ENCODE results near the gene TMPRSS11B. TPM values are rescaled to one million over a fixed set of nuclear protein-coding genes. Genes with fewer than 3 reads are reported as not detected.
"Not testable (repeated sequence)": the region's sequence is repeated elsewhere in the genome, so short reads cannot be mapped to it uniquely, and the experiment has no call there.

Gene TMPRSS11B, protein sequence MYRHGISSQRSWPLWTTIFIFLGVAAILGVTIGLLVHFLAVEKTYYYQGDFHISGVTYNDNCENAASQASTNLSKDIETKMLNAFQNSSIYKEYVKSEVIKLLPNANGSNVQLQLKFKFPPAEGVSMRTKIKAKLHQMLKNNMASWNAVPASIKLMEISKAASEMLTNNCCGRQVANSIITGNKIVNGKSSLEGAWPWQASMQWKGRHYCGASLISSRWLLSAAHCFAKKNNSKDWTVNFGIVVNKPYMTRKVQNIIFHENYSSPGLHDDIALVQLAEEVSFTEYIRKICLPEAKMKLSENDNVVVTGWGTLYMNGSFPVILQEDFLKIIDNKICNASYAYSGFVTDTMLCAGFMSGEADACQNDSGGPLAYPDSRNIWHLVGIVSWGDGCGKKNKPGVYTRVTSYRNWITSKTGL
- total RNA-seq: not detected in 2 replicates

DNA sequence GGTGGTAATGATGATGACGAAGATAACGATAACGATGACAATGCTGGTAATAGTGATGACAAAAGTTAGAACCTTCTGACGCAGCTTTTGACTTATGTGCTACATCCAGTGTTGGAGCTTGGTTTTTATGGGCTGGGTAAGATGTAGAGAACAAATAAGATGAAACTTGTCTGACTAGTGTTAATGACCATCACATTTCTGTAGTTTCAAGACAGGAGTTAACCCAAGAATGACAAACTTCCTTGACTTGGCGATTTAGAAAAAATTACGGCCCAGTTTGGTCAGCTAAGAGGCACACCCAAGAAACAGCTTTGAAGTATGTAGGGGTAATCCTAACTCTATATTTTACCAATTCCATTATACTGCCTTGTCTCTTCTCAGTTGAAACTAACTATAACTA is at the start of gene TMPRSS11B:
TMPRSS11B (minus strand) TSS at position 101 of the 400 bp plus-strand sequence. CDS start 136 bp downstream, outside the sequence.
- no peak for DNase-seq (ENCODE audit: extremely low read depth, low read depth, low spot score)

DNA sequence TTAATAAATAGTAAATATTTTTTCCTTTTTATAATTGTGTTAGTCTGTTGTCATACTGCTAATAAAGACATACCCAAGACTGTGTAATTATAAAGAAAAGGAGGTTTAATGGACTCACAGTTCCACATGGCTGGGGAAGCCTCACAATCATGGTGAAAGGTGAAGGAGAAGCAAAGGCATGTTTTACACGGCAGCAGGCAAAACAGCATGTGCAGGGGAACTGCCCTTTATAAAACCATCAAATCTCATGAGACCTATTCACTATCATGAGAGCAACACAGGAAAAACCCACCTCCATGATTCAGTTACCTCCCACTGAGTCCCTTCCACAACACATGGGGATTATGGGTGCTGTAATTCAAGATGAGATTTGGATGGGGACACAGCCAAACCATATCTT is 45.8 kb upstream of the TMPRSS11B start:
- DNase-seq (ENCODE audit: extremely low read depth, low read depth, low spot score): no peak

DNA sequence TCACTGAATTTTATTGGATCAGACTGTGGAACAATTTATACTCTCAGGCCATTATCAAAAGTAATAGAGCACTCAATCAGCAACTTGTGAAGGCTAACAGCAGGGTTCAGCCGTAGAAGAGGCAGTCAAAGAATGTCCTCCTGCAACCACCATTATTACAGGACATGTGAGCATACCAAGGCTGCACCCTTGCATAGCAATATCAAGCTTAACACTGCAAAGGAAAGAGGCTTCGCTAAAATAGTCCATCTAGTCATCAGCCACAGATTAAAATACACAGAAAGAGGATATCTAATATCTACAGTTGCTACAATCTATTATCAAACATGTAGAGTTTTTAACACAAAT is 42.9 kb upstream of the TMPRSS11B start:
- no peak for DNase-seq (ENCODE audit: extremely low read depth, low read depth, low spot score)

DNA sequence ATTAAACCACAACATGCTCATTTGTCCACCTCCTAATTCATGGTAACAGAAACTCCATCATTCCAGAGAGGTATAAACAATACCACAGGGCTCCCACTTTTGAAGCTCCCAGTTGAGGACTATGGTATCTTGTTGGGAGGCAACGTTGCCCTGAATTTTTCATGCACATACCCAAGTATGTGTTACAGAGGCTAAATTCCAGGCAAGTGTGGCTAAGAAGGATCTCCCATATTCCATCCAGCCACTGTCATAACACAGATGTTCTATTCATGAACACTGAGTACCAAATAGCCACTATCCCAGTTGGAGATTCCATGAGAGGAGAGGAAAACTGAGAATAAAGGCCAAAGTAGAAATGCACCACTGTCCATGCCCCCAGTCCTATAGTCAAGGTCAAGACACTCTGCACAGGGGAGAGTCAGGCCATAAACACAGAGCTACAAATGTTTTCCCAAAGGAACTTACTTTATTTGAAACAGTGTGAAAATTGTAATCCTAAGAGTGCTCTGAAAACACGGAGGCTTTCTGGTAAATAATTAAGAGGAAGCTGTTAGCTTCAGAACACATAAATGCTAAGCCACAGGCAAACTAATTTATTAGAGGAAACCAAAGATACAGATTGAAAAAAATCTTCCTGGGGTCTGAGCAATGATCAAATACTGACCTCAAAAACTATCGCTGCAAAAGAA is 42.4 kb upstream of the TMPRSS11B start:
- no peak for DNase-seq (ENCODE audit: extremely low read depth, low read depth, low spot score)

DNA sequence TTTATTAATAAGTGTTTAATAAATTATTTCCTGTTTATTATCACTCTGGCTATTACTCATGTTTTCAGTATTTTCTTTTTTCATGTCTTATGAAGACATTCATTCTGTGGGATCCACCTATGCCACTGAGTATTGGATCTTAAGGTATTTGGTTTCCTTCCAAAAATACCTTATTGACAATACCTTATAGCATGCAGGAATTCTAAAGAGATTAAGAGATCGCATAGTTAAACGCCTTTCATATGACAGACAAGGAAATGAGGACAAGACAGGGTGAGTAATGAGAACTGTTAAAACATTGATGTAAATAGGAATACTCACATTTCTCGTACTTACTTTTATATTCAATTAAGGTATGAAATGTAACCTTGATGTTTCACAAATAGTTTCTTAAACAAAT is 38.2 kb upstream of the TMPRSS11B start:
- no peak for DNase-seq (ENCODE audit: extremely low read depth, low read depth, low spot score)

DNA sequence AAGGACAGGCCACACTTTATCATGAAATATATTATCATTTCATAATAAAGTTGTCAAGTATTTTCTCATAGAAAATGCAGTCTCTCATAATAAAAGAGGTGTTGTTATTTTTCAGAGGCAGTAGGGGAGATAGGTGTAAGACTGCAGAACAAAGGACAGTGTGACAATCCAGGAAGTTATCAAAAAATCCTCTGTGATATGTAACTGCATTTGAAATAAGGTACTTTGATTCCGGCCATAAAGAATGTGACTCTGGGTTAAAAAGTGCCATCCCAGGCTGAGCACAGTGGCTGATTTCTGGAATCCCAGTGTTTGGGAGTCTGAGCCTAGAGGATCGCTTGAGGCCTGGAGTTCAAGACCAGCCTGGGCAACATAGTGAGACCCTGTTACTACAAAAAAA is 37.6 kb upstream of the TMPRSS11B start:
- DNase-seq (ENCODE audit: extremely low read depth, low read depth, low spot score): no peak

DNA sequence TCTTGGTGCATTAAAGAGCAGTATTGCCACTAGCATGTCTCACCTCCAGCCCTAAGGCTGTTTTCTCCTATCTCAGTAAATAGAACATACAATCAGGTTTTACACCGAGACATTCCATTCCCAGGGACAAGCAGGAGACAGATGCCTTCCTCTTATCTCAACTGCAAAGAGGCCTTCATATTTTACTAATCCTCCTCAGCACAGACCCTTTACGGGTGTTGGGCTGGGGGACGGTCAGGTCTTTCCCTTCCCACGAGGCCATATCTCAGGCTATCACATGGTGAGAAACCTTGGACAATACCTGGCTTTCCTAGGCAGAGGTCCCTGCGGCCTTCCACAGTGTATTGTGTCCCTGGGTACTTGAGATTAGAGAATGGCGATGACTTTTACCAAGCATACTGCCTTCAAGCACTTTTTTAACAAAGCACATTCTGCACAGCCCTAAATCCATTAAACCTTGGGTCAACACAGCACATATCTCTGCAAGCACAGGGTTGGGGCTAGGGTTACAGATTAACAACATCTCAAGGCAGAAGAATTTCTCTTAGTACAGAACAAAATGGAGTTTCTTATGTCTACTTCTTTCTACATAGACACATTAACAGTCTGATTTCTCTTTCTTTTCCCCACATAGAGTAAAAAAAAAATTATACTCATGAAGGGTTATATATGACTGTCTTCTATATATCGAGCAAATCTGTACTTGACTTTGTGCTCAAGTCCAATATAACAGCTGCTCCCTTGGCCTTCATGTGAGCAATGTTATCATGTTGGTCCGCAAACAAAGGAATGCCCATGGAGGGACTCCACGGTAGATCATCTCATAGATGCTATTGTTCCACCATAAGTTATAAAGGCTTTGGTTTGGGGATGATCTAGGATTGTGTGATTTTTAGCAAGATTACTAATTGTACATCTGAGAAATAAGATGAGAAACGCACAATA is 36.6 kb upstream of the TMPRSS11B start:
- not testable (repeated sequence) for DNase-seq (ENCODE audit: extremely low read depth, low read depth, low spot score)

DNA sequence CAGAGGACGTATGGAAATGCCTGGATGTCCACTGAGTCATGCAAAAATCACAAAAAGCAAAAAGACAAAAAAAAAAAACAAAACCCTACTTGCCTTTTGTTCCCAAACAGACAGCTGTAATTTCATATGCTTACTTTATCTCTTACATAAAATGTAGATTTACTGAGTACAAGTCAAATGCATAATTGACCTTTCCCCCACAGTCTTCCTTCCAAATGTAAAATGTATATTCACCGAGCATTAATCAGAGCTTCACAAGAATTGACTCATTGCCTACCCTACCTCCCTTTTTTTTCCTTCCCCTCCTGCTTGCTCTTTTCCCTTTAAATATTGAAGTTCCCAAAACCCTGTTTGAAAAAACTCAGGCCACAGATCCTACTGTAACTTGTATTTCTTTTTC is 32.5 kb upstream of the TMPRSS11B start:
- no peak for DNase-seq (ENCODE audit: extremely low read depth, low read depth, low spot score)

DNA sequence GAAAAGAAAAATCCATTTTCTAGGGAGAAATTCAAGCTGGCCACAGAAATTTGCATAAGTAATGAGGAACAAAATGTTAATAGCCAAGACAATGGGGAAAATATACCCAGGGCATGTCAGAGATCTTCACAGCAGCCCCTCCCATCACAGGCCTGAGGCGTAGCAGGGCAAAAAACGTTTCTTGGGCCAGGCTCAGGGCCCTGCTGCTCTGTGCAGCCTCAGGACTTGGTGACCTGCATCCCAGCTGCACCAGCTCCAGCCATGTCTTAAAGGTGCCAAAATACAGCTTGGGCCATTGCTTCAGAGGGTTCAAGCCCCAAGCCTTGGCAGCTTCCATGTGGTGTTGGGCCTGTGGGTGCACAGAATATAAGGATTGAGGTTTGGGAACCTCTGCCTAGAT is 32.1 kb upstream of the TMPRSS11B start:
- no peak for DNase-seq (ENCODE audit: extremely low read depth, low read depth, low spot score)

DNA sequence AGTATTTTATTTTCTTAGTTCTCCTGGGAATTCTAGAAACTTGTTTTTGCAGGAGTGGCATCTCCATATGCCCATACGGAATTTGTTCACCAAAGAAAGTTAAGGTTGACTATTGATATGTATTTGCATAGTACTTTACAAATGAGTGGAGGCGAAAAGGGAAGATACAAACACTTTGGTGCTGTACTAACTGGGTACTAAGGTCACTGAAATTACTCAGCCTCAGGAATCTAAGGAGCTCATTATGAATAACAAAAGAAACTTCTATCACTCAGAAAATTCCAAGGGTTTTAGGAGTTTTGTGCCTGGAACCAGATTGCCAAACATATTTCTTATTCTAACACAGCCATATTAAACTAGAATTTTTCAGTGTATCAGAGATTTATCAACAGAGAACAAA is 27.4 kb upstream of the TMPRSS11B start:
- no peak for DNase-seq (ENCODE audit: extremely low read depth, low read depth, low spot score)

DNA sequence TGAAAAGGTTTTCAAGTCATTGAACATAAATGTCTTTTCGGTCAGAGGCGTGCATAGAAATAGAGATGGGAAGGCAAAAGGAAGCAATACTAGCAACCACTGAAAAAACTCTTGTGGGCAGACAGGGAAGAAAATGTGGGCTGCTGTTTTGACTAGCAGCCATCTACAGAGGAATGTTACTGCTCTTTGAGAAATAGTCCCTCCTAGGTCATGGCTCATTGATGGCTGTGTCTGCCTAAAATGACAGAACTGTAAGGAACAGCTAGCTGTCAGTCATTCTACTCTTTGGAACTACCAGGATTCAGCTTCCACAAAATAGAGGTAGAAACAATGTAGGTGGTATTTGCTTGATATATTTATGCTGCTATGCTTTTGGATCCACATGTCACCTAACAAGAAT is 26.9 kb upstream of the TMPRSS11B start:
- no peak for DNase-seq (ENCODE audit: extremely low read depth, low read depth, low spot score)

DNA sequence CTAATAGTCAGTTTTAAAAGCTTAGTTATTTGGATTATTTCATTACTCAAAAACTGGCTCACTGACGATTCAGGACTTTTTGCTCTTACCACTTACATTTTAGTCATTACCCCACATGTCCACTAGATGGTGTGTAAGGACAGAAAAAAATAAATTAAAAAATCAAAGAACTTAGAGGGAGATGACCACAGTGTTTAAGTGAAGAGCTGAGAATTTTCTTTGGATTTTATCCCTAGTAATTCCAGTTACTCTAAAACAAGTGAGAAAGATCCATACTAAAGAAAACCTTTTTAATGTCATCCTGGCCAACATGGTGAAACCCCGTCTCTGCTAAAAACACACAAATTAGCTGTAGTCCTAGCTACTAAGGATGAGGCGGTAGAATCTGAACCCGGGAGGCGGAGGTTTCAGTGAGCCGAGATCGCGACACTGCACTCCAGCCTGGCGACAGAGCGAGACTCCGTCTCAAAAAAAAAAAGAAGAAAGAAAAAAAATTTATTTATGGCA is 26.4 kb upstream of the TMPRSS11B start:
- DNase-seq (ENCODE audit: extremely low read depth, low read depth, low spot score): peak; percentile 23

DNA sequence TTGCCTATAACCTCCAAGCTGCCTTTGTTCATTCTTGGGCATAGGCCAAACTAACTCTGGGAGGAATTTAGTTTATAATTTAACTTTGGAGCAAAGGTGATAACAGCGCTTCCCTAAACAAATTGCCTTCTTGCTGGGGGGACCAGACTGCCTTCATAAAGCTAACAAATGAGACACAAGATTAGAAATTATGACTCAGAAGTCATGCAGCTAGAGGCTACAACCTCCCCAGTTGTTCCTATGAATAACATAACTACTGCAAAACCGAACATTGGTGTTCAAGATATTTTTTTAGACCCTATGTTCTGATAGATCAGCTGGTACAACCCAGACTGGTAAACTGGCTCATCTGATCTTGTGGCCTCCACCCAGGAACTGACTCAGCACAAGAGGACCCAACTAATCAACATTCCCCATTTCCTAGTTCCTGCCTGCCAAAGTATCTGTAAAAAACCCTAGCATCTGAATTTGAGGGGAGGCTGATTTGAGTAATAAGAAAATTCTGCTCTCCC is 22.0 kb upstream of the TMPRSS11B start:
- no peak for DNase-seq (ENCODE audit: extremely low read depth, low read depth, low spot score)

DNA sequence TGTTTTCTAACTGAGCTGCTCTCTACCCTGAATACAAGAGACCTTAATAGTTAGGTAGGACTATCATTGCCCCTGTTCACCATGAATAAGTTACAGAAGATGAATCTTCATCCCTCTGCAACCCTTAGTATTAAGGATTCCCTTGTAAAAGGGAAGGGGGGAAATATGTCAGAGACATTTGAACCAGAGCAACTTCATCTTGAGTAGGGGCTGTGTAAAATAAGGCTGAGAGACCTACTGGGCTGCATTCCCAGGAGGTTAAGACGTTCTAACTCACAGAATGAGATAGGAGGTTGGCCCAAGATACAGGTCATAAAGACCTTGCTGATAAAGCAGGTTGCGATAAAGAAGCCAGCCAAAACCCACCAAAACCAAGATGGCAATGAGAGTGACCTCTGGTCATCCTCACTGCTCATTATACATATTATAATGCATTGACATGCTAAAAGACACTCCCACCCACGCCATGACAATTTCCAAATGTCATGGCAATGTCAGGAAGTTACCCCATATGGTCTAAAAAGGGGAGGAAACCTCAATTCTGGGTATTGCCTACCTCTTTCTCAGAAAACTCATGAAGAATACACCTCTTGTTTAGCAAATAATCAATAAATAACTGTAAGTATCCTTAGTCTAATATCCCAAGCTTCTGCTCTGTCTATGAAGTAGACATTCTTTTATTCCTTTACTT is 19.5 kb upstream of the TMPRSS11B start:
- DNase-seq (ENCODE audit: extremely low read depth, low read depth, low spot score): no peak

DNA sequence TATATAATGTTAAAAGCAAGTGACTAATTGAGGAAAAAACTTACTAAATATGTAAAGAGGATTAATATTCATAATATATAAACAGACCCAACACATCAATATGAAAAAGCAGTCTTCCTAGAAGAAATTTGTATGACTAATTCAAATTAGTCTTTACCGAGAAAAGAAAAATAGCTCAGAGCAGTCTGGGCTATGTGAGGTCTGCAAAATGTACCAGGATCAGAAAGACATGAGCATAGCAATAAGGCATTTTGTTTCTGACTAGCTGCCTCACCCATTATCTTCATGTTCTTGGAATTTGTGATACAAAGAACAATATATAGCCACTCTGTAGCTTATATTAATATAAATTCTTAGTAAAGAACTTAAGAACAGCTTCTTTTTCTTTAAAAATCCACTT is 13.7 kb upstream of the TMPRSS11B start:
- no peak for DNase-seq (ENCODE audit: extremely low read depth, low read depth, low spot score)

DNA sequence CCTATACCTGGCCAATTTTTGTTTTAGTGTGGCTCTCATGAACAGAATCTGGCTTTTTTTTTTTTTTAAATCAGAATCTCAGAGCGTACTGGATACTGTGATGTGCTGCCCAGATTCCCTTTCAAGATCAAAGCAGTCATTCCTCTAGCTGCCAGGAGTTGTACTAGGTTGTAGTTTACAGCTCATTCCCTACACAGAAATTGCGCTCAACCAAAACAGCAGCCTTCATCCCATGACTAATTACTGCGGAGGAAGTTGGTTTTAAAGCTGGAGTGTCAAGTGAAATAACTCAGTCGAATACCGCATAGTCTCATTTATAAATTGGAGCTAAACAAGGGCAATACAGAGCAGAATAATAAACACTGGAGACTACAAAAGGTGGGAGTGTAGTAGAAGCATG is 12.2 kb upstream of the TMPRSS11B start:
- DNase-seq (ENCODE audit: extremely low read depth, low read depth, low spot score): no peak

DNA sequence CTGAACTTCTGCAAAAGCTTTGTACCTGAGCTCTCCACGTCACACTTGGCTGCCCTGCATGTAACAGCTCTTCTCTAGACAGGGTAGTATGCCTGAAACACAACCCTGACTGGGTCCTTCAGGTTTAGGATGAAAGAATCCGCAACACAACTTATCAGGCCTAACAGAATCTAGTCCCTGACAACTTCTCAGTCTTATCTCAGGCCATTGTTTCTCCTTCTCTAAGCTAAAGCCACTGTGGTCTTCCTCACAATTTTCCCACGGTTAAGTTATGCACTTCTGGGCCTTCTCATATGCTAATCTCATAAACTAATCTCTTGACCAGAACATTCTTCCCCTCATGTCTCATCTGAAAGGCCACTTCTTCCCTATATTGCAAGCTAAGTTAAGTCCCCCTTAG is 10.8 kb upstream of the TMPRSS11B start:
- DNase-seq (ENCODE audit: extremely low read depth, low read depth, low spot score): no peak

DNA sequence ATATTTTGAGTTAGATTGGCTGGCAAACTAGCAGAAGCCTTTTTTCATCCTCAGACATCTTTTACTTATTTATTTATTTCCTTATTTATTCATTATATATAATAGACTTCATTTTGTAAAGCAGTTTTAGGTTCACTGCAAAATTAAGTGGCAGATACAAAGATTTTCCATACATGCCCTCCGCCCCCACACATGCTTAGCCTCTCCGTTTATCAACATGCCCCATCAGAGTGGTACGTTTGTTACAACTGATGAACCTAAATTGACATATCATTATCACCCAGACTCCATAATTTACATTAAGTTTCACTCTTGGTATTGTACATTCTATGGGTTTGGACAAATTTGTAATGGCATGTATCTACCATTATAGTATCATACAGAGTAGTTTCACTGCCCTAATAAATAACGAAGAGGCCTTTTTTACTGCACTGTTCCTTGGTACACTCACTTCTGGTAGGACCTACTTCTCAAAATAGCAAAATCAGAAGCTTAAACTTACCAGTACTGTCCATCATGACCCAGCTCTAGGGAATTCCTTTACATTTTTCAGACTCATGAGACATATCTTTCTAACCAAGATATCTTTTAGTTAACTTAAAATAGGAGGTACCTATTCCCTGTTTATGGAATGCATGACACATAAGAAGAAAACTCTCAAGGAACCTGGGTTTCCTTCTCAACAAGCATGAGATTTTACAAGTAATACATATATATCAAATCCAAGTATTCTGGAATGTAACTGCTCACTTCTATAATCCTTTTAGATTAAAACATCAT is 4.8 kb upstream of the TMPRSS11B start:
- no peak for DNase-seq (ENCODE audit: extremely low read depth, low read depth, low spot score)

DNA sequence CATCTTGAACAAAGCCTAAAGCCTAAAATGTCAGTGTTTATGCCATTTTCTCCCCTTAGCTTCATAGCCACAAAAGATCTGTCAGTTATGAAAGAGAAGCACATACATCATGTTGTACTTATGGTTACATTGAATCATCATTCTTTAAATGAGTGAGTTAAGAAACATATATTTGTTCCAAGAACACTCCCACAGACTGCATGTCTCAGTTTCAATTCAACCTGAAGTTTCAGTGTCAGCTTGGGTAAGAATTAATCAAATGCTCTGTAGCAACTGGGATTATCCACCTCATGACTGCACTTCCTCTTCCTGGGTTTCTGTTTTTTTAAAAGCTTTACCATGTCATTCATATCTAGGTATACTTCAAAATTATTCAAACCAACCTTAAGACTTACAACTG is 3.9 kb upstream of the TMPRSS11B start:
- no peak for DNase-seq (ENCODE audit: extremely low read depth, low read depth, low spot score)

Data from glomerular endothelial cell (primary cell).